Small intestine (tissue), 7 donors: ENCODE measurements around the gene NOS3. TPM values are rescaled to one million over a fixed set of nuclear protein-coding genes. Genes with fewer than 3 reads are reported as not detected.
"Not testable (repeated sequence)": the region's sequence is repeated elsewhere in the genome, so short reads cannot be mapped to it uniquely, and the experiment has no call there.

Experiments used
- DNase-seq, 2 donors: peaks; one replicate each; pipeline versions ENCODE4 v3.0.0 to v3.0.0-alpha.2; 2013
- FAIRE-seq: peaks from 2 replicates; lab custom pipeline; 2012; peaks lifted over from hg19 to GRCh38; lab: Jason Lieb, UNC
- H3K27ac ChIP-seq, 3 donors: one replicate each; pipeline ENCODE4 v1.5.1; 2013; ENCODE audit warnings: low read length in 2 of 3, mild to moderate bottlenecking in 2 of 3, control low read depth in 1 of 3, inconsistent platforms in 1 of 3, low read depth in 1 of 3, moderate library complexity in 1 of 3
- H3K27me3 ChIP-seq, 3 donors: one replicate each; pipeline ENCODE4 v1.6.1; 2013; ENCODE audit warnings: low read length in 3 of 3, inconsistent platforms in 1 of 3; ENCODE audit not compliant: control insufficient read depth in 3 of 3, insufficient read depth in 3 of 3
- H3K36me3 ChIP-seq, 3 donors: one replicate each; pipeline ENCODE4 v1.6.1; 2013; ENCODE audit warnings: low read length in 3 of 3, inconsistent platforms in 1 of 3, low read depth in 1 of 3, mild to moderate bottlenecking in 1 of 3, moderate library complexity in 1 of 3; ENCODE audit not compliant: control insufficient read depth in 3 of 3, insufficient read depth in 2 of 3
- H3K4me1 ChIP-seq, 3 donors: one replicate each; pipeline ENCODE4 v1.6.1; 2013; ENCODE audit warnings: low read length in 2 of 3, inconsistent platforms in 1 of 3, low read depth in 1 of 3, mild to moderate bottlenecking in 1 of 3, moderate library complexity in 1 of 3; ENCODE audit not compliant: control insufficient read depth in 3 of 3, insufficient read depth in 2 of 3
- H3K4me3 ChIP-seq, 3 donors: one replicate each; pipeline ENCODE4 v1.5.1; 2013; ENCODE audit warnings: low read length in 3 of 3, control low read depth in 1 of 3, inconsistent platforms in 1 of 3, low read depth in 1 of 3, mild to moderate bottlenecking in 1 of 3, moderate library complexity in 1 of 3
- H3K9me3 ChIP-seq, 2 donors: one replicate each; pipeline ENCODE4 v1.6.1; 2013; ENCODE audit warnings: low read depth in 1 of 2, low read length in 1 of 2; ENCODE audit not compliant: control insufficient read depth in 2 of 2, insufficient read depth in 1 of 2
- WGBS, 3 donors: extraction: QIAGEN DNeasy Blood & Tissue Kit; methylation state at CpG; one replicate each; pipeline ENCODE4 v1.1.7; 2013; 5-methylcytosine and 5-hydroxymethylcytosine counted together
- polyA plus RNA-seq, 4 donors: library from polyadenylated mRNA; stranded (reverse) in 3 of 4; unstranded in 1 of 4; fragments of 200-250 nt in 3 of 4; fragments of 120-200 nt in 1 of 4; gene quantifications; one replicate each; pipeline versions ENCODE4 v1.2.1 to v1.2.3, GENCODE V29; 2013
- donor health status: healthy with polysubstance abuse.
- donor health status: control.
- donor health status: control.
- donor health status: Bipolar disorder and iron deficiency.
- donor health status: healthy.

Gene NOS3
- polyA plus RNA-seq, 4 donors: 0.45 to 14.7 (median 4.7) TPM

DNA sequence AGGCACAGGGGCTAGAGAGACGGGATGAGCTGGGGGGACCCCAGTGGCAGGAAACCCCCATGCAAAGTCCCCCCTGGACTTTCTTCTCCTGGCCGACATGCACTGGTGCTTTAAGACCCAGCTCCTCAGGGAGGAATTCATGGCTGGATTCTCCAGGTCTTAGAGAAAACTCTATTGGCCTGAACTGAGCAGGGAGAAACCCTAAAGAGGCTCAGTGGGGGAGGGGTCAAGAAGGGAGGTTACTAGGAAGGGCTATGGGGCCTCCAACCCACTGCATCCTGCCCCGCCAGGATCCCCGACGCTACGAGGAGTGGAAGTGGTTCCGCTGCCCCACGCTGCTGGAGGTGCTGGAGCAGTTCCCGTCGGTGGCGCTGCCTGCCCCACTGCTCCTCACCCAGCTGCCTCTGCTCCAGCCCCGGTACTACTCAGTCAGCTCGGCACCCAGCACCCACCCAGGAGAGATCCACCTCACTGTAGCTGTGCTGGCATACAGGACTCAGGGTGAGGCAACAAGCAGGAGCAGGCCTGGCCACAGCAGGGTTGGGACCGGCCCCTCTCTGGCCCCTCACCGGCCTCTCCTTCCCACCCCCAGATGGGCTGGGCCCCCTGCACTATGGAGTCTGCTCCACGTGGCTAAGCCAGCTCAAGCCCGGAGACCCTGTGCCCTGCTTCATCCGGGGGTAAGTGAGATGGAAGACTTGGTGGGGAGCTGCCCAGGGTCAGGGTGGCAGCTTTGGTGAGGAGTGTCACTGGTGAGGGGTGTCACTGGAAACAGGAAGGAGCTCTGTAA, 19.7 kb downstream of the NOS3 start:
- DNase-seq: peak in 1 of 2 donors; percentile 79
- no peaks in the 10 kb centered on the region for H3K9me3 ChIP-seq
- peak overlapping the region in 2 of 3 donors; percentile 8 to 63 for H3K27ac ChIP-seq
- WGBS, 3 donors: 41 to 76% (median 62%) methylated on average over 18 of the region's 18 CpGs
- no peaks in the 10 kb centered on the region for H3K27me3 ChIP-seq
- H3K36me3 ChIP-seq: peaks cover 0 to 5% (median 0%) of the 10 kb centered on the region in 3 donors
- no peak for FAIRE-seq
- H3K4me3 ChIP-seq: peak overlapping the region in 1 of 3 donors; percentile 32
- peaks cover 3 to 39% (median 7%) of the 10 kb centered on the region in 3 donors for H3K4me1 ChIP-seq

DNA sequence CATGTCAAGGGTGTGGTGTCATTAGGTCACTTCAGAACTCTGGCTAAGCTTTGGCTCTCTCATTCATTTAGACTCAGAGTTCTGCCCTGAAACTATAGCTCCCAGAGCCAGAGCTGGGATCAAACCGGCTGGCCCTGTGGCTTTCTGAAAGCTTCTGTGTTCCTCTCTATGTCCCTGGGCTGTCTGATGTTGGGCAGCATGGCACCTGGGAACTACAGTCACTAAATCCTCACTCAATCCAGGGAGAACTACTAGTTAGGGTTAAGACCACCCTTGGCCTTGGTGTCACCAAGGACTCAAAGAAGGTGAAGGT, 20.2 kb downstream of the NOS3 start:
- Histone ChIP-seq H3K4me1 (peaks cover 3 to 39% (median 7%) of the 10 kb centered on the region in 3 donors), H3K27me3 (no peaks in the 10 kb centered on the region), H3K36me3 (peaks cover 0 to 5% (median 0%) of the 10 kb centered on the region in 3 donors), H3K9me3 (no peaks in the 10 kb centered on the region), H3K27ac (peak overlapping the region in 2 of 3 donors; percentile 33 to 63), H3K4me3 (peak overlapping the region in 1 of 3 donors; percentile 32)
- WGBS, 3 donors: 64 to 76% (median 66%) methylated on average over 1 of the region's 1 CpG
- DNase-seq (no peak), FAIRE-seq (no peak)

DNA sequence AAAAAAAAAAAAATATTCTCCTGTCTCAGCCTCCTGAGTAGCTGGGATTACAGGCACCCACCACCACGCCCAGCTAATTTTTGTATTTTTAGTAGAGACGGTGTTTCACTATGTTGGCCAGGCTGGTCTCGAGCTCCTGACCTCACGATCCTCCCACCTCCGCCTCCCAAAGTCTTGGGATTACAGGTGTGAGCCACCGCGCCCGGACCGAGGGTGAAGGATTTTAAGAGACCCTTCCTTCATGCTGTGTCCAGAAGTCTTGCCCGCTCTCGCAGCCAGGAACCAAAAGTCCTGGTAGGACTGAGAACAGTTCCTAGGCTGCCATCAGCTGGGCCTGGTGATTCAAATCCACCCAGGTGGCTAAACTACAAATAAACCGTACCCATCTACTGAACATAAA, 20.8 kb downstream of the NOS3 start:
- 84 to 87% (median 84%) methylated on average over 12 of the region's 12 CpGs for WGBS, 3 donors
- H3K27me3 ChIP-seq, H3K9me3 ChIP-seq, DNase-seq, H3K4me3 ChIP-seq, H3K36me3 ChIP-seq, FAIRE-seq: not testable (repeated sequence)
- H3K27ac ChIP-seq: peak overlapping the region in 2 of 3 donors; percentile 22 to 81
- H3K4me1 ChIP-seq: peaks cover 3 to 39% (median 7%) of the 10 kb centered on the region in 3 donors

DNA sequence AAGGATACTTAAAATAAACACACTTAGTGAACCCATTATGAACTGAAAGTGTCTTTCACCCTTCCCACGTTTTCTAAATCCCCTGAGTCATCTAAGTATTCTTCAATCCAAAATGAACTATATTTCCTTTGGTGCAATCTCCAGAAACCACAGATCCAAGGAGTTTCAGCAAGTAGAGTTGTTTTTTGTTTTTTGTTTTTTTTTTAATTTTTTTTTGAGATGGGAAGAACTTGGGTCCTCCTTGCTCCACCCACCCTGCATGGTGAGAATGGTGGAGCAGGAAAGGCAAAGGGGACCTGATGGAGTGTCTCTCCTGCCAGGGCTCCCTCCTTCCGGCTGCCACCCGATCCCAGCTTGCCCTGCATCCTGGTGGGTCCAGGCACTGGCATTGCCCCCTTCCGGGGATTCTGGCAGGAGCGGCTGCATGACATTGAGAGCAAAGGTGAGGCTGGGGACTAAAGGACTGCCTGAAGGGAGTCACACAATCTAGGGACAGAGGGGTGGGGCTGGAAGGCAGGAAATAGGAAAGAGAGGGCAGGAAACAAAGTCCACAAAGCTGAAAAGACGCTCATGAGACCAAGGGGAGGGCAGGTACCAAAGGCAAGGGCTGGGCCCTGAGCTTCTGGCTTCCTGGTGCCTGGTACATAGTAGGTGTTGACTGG, 21.3 kb downstream of the NOS3 start:
- DNase-seq: peak; percentile 91 to 97
- FAIRE-seq: no peak

DNA sequence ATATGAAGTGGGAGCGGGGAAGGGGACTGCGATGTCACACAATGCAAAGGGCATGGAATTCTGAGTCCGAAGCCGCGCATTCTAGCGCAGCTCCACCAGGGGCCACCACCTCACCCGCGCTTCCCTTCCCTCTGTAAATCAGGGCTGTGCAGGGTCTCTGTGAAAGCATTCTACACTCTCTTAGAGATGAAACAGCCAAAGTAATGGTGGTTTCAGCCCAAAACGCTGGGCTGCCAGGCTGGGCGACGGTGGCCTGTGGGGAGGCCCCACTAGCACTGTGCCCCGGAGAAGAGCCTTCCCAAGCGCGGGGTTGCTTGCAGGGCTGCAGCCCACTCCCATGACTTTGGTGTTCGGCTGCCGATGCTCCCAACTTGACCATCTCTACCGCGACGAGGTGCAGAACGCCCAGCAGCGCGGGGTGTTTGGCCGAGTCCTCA, 22.1 kb downstream of the NOS3 start:
- Histone ChIP-seq H3K4me1 (peaks cover 3 to 45% (median 4%) of the 10 kb centered on the region in 3 donors), H3K9me3 (no peaks in the 10 kb centered on the region), H3K27ac (peak overlapping the region; percentile 27 to 83 (median 81)), H3K36me3 (peaks cover 0 to 5% (median 0%) of the 10 kb centered on the region in 3 donors), H3K27me3 (peaks cover 0 to 11% (median 0%) of the 10 kb centered on the region in 3 donors), H3K4me3 (peak overlapping the region in 1 of 3 donors; percentile 18)
- FAIRE-seq: no peak
- peak in 1 of 2 donors; percentile 74 for DNase-seq
- 49 to 72% (median 62%) methylated on average over 23 of the region's 23 CpGs for WGBS, 3 donors

More for the DNA sequence above, 21.3 kb downstream of the NOS3 start:
- H3K27me3 ChIP-seq: peaks cover 0 to 3% (median 0%) of the 10 kb centered on the region in 3 donors
- peaks cover 3 to 39% (median 7%) of the 10 kb centered on the region in 3 donors for H3K4me1 ChIP-seq
- no peak overlapping the region for H3K4me3 ChIP-seq
- WGBS, 3 donors: 17 to 52% (median 29%) methylated on average over 6 of the region's 6 CpGs
- peaks cover 0 to 5% (median 0%) of the 10 kb centered on the region in 3 donors for H3K36me3 ChIP-seq
- no peaks in the 10 kb centered on the region for H3K9me3 ChIP-seq
- H3K27ac ChIP-seq: peak overlapping the region; percentile 27 to 83 (median 81)

DNA sequence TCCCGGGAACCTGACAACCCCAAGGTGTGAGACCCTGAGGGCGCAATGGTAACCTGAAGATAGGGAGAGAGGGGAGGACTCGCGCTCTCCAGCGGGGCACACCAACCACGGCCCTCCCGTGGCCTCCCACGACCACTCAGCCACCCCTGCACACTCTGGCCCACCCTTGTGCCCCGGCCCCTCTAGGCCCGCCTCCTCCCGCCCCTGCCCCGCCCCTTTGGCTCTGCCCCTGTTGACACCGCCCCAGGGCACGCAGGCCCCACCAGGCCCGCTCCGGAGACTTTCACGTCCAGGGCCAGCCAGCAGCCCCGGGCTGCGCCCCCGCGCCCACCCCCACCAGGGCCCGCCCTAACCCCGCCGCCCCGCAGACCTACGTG, 22.5 kb downstream of the NOS3 start:
- Histone ChIP-seq H3K27me3 (peaks cover 0 to 15% (median 0%) of the 10 kb centered on the region in 3 donors), H3K36me3 (peaks cover 0 to 5% (median 0%) of the 10 kb centered on the region in 3 donors), H3K9me3 (no peaks in the 10 kb centered on the region), H3K4me3 (peak overlapping the region in 2 of 3 donors; percentile 9 to 18), H3K27ac (peak overlapping the region; percentile 8 to 83 (median 81)), H3K4me1 (peaks cover 3 to 49% (median 6%) of the 10 kb centered on the region in 3 donors)
- FAIRE-seq: no peak
- no peak for DNase-seq
- WGBS, 3 donors: 21 to 52% (median 38%) methylated on average over 22 to 26 of the region's 26 CpGs

DNA sequence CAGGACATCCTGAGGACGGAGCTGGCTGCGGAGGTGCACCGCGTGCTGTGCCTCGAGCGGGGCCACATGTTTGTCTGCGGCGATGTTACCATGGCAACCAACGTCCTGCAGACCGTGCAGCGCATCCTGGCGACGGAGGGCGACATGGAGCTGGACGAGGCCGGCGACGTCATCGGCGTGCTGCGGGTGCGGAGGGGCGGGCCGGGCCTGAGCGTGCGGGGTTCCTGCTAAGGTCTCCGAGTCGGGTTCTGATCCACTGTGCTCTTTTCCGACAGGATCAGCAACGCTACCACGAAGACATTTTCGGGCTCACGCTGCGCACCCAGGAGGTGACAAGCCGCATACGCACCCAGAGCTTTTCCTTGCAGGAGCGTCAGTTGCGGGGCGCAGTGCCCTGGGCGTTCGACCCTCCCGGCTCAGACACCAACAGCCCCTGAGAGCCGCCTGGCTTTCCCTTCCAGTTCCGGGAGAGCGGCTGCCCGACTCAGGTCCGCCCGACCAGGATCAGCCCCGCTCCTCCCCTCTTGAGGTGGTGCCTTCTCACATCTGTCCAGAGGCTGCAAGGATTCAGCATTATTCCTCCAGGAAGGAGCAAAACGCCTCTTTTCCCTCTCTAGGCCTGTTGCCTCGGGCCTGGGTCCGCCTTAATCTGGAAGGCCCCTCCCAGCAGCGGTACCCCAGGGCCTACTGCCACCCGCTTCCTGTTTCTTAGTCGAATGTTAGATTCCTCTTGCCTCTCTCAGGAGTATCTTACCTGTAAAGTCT, 23.1 kb downstream of the NOS3 start:
- FAIRE-seq (no peak), DNase-seq (peak; percentile 57 to 87)
- peaks cover 3 to 53% (median 6%) of the 10 kb centered on the region in 3 donors for H3K4me1 ChIP-seq
- H3K9me3 ChIP-seq: no peaks in the 10 kb centered on the region
- H3K36me3 ChIP-seq: peaks cover 0 to 5% (median 0%) of the 10 kb centered on the region in 3 donors
- H3K4me3 ChIP-seq: peak overlapping the region in 2 of 3 donors; percentile 9 to 34
- H3K27ac ChIP-seq: peak overlapping the region in 1 of 3 donors; percentile 61
- H3K27me3 ChIP-seq: peaks cover 0 to 20% (median under 1%) of the 10 kb centered on the region in 3 donors
- 33 to 63% (median 38%) methylated on average over 54 to 55 of the region's 55 CpGs for WGBS, 3 donors
